NCI-H2107 treated with DMSO at 0.1 percent for 48 hours (cell line): Measurements from ENCODE around the gene PRR3.

Source experiments
- DNase-seq: peaks from one replicate; lab custom pipeline; 2025; ENCODE audit not compliant: unreplicated experiment; lab: John Stamatoyannopoulos, UW

Gene PRR3

DNA sequence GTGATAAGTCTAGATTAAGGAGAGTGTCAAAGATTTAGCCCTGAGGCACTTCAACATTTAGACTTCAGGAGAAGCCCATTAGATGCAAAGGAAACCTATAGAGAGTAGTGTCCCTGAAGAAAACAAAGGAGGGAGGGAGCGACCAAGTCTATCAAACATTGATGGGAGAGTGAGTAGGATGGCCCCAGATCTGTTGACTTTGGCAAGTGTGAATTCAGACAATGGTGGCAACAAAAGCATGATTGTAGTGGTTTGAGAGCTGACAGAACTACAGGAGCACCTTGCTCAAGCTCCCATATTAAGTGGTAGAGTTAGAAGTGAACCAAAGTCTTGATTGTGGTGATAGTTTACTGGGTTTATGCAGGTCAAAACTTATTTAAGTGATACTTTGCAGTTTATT lies 13.2 kb downstream of the PRR3 start:
- DNase-seq: no peak

DNA sequence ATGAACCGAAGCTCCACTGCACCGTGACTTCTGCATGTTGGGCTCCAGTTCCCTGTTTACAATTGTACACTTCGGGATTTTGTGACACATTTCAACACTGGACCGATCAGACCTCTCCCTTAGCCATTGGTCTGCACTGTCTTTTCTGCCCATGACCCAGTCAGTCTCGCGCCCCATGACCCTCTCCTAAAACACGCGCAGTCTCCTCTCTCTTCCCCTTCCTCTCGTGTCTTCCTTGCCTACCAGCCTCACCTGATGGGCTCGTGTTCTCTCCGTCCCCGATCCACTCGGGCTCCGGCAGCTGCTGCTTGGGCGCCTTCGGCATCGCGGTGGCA lies 13.6 kb downstream of the PRR3 start:
- DNase-seq: no peak

DNA sequence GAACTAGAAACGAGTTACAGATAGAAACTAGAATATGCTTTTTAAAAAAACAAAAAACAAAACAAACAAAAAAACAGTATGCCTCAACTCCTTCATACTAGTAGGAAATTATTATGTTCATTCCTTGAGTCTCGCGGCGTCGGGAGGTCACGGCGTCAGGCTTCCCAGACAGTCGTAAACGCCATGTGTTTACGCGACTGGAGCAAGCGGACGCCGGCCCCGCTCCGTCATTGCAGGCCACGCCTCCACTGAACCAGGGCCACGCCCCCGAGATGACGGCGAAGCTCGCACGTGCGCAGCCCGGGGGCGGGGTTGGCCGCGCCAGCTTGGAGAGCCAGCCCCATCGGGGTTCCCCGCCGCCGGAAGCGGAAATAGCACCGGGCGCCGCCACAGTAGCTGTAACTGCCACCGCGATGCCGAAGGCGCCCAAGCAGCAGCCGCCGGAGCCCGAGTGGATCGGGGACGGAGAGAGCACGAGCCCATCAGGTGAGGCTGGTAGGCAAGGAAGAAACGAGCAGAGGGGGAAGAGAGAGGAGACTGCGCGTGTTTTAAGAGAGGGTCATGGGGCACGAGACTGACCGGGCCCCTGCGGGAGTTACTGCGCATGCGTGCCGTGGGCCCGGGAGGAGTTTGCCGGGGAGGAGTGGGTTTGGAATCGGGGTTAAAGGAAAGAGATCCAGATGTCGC lies 14.1 kb downstream of the PRR3 start, which contains the start of gene ABCF1:
Gene ABCF1 (plus strand): TSS at position 368 of the 687 bp plus-strand sequence. CDS start 46 bp downstream, at position 414.
- DNase-seq: peak; percentile 74

DNA sequence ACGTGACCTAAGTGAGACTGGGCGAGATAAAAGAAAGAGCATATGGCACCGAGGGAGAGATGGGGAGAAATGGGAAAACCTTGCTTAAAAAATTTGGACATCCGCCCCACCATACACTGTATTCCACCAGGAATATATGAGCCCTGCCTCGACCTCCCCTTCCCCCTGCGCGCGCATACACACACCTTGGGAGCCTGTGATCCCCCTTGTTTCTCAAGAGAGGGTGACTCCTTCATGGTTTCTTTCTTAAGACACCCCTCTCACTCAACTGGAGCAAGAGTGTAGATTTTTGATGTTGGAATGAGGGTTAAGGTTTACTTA lies 14.6 kb downstream of the PRR3 start:
- DNase-seq: no peak

GRCh38 chr6:30572148-30572547 lies 15.1 kb downstream of the PRR3 start:
- no peak for DNase-seq

- DNase-seq: no peak
Observed at GRCh38 chr6:30573113-30573512, 16.0 kb downstream of the PRR3 start.

- no peak for DNase-seq
Observed at GRCh38 chr6:30578051-30578450, 21.0 kb downstream of the PRR3 start.

DNA sequence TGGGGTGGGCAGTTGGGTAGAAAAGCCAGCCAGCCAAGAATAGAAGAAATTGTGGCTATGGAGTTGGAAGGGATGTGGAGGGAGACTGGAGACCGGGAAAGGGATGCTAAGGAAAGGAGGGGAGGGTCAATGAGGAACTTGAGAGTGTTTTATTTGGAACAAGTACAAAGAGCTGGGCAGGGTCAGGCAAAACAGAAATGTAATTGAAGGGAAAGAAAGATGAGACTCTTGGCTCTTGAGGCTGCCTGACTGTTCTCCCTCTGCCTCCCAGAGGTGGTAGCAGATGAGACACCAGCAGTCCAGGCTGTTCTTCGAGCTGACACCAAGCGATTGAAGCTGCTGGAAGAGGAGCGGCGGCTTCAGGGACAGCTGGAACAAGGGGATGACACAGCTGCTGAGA lies 26.8 kb downstream of the PRR3 start:
- no peak for DNase-seq

- DNase-seq: no peak
Observed at GRCh38 chr6:30589754-30590358, 32.8 kb downstream of the PRR3 start.

- DNase-seq: no peak
Observed at GRCh38 chr6:30590509-30590908, 33.4 kb downstream of the PRR3 start.

GRCh38 chr6:30591008-30591407 lies 33.9 kb downstream of the PRR3 start:
- no peak for DNase-seq

DNA sequence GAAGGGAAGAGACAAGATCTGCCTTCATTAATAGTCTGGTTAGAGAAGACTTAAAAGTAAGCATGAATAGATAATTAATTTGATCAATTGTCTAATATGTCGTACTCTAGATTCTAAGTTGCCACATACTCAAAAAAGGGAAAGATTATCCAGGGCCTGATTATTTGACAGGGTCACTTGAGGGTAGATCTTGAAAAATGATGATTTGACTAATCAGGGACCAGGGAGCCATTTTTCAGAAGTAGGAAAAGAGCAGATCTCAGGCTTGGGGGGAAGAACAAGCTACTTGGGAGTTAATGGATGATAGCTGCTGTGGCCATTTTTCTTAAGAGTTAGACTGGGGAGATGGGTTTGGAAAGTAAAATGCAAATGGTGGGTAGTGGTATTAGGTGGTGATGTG lies 35.2 kb downstream of the PRR3 start:
- no peak for DNase-seq

- DNase-seq: peak; percentile 15
Observed at GRCh38 chr6:30597315-30598144, 40.4 kb downstream of the PRR3 start.

- no peak for DNase-seq
Observed at GRCh38 chr6:30598912-30599624, 42.0 kb downstream of the PRR3 start.

- DNase-seq: no peak
Observed at GRCh38 chr6:30599625-30600324, 42.7 kb downstream of the PRR3 start.

GRCh38 chr6:30600451-30600961 lies 43.4 kb downstream of the PRR3 start:
- no peak for DNase-seq

DNA sequence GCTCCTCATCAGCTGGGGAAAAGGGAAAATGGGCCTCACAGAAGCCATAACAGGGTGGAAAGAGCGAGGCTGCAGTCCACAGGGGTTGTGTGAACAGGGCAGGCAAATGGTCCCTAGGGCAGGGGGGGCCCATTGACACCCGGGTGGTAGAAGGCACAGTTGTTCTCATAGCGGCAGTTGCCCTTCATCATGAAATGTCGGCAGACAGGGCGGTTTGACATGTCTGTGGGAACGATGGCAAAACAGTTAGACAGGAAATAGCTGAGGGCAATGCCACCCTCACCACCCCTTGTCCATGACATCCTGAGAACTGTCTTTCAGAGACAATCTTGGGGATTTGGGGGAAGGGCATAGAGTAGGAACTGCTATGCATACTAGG lies 44.3 kb downstream of the PRR3 start:
- DNase-seq: no peak

GRCh38 chr6:30601815-30602641 lies 44.9 kb downstream of the PRR3 start:
- DNase-seq: no peak

GRCh38 chr6:30603961-30604360 lies 46.9 kb downstream of the PRR3 start:
- no peak for DNase-seq

DNA sequence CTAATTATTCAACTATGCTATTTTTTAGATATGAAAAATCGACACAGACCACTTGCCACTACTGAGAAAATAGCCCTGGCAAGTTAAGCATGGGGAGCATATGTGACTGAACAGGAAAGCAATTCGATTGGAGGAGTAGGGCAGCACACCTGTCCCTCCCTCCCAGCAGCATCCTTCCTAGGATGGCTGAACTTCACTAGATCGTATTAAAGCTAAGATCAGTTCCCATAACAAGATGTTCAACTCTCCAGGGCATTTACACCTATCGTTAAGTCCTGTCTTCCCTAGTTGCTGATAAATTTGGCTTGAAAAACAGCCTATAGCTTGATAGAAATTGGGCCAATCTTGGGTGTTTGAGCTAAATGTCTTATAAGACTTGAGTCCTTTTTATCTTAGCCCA lies 53.0 kb downstream of the PRR3 start:
- no peak for DNase-seq
